ENCODE measurements around the gene PPCDC.
A peak's percentile ranks its signal among the peaks of the same experiment; 100 is the strongest.

Gene PPCDC, protein sequence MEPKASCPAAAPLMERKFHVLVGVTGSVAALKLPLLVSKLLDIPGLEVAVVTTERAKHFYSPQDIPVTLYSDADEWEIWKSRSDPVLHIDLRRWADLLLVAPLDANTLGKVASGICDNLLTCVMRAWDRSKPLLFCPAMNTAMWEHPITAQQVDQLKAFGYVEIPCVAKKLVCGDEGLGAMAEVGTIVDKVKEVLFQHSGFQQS

DNA sequence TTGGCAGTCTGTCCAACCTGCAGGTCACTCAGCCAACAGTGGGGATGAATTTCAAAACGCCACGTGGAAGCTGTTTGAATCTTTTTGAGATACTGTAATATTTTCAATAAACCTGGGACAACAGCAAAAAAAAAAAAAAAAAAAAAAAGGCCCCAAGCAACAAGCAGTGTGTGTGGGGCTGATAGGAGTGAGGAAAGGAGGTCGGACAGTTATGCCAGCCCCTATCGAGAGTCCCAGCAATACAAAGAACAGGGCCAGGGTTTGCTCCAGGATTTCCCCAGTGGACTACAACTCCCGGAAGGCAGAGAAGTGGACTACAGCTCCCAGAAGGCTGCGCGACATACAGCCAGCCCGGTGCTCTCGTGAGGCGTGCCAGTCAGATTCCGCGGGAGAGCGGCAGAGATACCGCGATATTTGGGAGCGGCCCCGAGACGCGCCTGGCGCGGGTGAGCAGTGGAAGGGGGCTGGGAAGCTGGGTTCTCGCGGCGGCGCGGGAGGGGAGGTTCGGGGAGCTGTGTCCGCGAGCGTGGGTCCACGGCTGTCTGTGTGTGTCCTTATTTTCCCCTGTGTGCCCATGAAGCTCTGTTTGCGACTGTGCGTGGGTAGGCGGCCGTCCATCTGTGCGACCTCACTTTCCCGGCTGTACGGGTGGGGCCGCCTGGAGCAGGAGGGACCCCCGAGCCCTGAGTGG is at the start of gene PPCDC:
TSS of gene PPCDC (plus strand) at position 410 of the 691 bp plus-strand sequence. CDS start 4,729 bp downstream, outside the sequence.
- DNase-seq: peak; percentile 97

DNA sequence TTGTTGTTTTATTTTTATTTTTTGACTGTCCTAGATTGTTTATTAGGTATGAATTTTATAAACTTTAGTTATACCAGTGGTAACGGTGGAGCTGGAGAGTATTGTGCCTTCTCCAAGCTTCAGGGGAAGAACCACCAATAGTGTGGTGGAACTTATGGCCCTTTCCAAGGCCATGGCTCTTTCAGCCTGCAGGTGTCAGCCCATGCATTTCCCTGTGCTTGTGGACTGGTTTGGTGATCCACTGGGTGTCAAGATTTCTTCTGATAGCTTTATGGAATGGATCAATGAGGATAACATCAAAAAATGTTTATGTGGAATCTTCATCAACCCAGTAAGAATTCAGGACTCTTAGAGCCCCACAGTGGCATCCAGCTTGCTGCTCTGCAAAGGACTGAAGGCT is 47.2 kb upstream of the PPCDC start:
- DNase-seq: no peak

- DNase-seq: no peak
Measured at GRCh38 chr15:74977599-74977998, 45.8 kb upstream of the PPCDC start.

GRCh38 chr15:74978077-74978476 is 45.3 kb upstream of the PPCDC start:
- DNase-seq: no peak

- peak; percentile 71 for DNase-seq
Measured at GRCh38 chr15:74978503-74978902, 44.9 kb upstream of the PPCDC start.

DNA sequence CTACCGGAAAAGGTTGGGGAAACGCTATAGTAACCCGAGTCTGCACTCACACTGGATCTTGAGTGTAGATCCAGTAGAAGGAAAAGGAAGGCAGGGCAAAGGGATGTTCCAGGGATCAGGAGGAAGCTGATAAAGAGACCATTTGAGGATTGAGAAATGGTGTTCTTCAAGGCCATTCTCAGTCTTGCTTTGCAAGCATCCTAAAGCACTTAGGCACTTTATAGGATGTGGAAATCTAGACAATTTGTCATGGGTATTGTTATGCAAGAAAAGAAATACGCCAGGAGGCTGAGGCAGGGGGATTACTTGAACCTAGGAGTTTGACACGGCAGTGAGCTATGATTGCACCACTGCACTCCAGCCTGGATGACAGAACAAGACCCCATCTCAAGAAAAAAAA is 41.2 kb upstream of the PPCDC start:
- DNase-seq: no peak

DNA sequence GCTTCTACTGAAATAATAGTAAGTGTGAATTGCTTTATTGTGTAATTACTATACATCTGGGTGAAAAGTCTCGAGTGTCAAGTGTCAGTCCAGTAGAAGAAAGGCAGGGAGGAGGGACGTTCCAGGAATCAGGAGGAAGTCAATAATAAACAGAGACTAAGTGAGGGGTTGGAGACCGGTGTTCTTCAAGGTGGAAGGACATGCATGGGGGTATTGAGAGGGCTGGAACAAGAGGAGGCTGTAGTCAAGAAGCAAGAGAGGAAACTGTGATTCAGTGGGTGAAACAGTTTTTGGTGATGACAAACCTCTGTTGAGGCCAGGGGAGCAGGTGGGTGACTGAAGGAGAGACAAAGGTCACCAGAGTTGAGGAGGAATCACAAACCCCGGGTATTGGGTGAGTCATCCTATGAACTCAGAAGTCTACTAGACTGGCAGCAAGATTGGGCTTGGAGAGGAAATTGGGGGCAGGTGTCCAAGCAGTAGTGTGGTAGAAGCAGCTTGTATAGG is 39.6 kb upstream of the PPCDC start:
- no peak for DNase-seq

DNA sequence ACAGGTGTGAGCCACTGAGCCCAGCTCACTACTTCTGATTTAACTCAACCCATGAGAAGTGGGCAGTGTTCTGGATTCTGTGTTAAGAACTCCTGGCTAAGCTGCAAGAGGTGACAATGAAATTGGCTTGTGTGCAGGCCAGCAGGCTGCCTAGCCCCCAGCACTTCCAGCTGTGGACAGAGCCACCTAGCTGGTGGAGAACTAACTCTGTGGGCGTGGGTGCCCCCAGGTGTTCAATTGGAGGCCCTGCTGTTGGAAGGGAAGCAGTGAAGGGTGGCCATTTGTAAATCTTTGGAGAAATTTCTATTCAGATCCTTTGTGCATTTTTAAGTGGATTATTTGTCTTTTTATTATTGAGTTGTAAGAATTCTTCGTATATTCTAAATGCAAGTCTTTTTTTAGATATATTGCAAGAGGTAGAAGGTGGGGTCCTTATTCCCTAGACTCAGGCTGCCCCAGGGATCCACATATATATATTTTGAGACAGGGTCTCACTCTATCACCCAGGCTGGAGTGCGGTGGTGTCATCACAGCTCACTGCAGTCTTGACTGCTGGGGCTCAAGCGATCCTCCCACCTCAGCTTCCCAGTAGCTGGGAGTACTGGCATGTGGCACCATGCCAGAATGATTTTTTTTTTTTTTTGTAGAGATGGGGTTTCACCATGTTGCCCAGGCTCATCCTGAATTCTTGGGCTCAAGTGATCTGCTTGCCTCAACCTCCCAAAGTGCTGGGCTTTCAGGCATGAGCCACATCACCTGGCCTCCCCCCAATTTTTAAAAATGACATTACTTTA is 35.2 kb upstream of the PPCDC start:
- peak; percentile 65 for DNase-seq

DNA sequence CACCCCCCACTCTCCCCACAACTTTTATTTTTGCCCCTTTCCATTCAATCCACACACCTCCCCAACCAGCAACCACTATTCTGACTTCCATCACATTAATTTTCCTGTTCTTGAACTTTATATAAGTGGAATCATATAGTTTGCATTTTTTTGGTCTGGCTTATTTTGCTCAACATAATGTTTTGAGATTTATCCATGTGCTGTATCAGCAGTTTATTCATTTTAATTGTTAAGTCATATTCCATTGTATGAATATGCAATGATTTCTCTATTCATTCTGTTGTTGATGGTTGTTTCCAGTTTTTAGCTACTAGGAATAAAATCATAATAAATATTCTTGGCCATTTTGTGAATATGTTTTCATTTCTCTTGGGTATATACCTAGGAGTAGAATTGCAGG is 33.9 kb upstream of the PPCDC start:
- DNase-seq: no peak

DNA sequence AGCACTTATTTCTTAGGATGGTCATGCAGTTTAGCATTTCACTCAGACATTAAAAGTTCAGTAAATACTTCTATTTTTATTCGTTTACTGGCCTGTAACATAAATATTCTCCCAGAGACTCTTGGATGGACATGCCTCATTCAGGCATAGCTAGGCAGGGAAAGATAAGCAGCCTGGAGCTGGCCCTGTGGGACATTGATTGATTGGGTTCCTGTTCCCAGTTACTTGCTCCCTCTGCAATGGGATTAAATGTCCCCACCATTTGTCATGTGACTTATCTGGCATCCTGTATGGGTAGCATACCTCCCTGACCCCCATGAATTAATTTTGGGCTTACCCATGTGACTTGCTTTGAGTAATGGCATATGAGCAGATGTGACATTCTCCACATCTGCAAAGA is 30.8 kb upstream of the PPCDC start:
- no peak for DNase-seq

GRCh38 chr15:74994236-74994635 is 29.2 kb upstream of the PPCDC start:
- DNase-seq: no peak

- DNase-seq: no peak
Measured at GRCh38 chr15:74994685-74995084, 28.7 kb upstream of the PPCDC start.

GRCh38 chr15:74995182-74995778 is 28.1 kb upstream of the PPCDC start, which contains the start of gene SCAMP5:
Gene SCAMP5, plus strand, starts transcription at chr15:74995563. Its CDS starts 16,277 bp downstream, at chr15:75011840.
- DNase-seq: peak; percentile 95

GRCh38 chr15:74995779-74996765 is 27.3 kb upstream of the PPCDC start:
- DNase-seq: no peak

- DNase-seq: no peak
Measured at GRCh38 chr15:74997141-74997540, 26.2 kb upstream of the PPCDC start.

DNA sequence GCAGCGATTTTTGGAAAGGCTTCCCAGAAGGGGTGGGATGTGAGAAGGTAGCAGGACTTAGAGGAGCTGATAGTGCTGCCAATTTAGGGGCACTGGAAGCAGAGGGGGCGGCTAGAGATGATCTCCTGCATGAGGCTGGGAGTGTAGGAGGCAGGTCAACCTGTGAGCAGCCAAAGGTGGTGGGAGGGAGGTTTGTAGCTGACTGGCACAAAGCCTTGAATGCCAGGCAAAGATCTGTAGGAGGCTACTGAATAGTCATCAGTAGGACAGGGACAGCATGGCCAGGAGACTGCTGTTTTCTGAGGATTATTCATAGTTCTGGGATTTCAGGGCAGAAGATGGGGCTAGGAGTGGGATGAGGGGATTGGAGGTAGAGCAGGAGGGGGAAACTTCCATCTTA is 25.8 kb upstream of the PPCDC start:
- no peak for DNase-seq

- DNase-seq: no peak
Measured at GRCh38 chr15:75001310-75001709, 22.1 kb upstream of the PPCDC start.

DNA sequence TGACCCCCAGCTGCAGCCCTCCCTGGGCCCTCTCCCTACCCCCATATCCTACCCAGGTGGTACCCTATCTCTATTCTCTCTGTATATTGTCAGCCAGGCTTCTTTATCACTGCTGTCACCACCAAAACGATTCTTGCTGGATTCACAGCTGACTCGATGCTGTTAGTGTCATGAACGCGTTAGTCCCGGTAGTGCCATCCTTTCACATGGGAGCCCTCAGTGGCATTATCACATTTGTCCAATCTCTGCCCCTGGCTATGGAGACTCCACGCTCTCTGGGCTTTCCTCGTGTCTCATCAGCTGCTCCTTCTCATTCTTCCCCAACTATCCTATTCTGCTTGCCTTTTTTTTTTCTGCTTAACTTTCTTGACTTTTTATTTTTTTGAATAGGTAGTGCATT is 21.0 kb upstream of the PPCDC start:
- DNase-seq: no peak

DNA sequence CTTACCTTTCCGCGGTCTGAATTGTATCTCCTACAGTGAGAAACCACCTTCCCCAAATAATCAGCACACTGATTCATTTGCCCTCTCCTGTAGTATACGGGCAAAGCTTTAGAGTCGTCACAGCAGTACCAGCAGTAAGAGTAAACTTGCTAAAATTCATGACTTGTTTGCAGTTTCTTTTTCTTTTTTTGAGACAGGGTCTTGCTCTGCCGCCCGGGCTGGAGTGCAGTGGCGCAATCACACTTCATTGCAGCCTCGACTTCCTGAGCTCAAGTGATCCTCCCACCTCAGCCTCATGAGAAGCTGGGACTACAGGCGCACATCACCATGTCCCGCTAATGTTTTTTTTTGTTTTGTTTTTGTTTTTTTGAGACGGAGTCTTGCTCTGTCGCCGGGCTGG is 16.2 kb upstream of the PPCDC start:
- no peak for DNase-seq

DNA sequence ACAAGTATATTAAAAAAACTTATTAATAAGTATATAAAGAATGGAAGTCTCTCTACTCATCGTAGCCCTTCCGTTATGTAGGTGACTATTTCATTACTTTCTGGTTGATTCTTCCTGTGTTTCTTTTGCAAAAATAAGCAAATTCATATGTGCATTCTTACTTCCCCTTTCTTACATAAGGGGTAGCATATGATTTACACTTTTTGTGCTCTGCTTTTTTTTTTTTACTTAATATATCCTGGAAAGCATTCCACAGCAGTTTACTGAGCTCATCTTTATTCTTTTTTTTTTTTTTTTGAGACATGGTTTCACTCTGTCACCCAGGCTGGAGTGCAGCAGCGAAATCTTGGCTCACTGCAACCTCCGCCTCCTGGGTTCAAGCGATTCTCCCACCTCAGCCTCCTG is 15.2 kb upstream of the PPCDC start:
- no peak for DNase-seq

DNA sequence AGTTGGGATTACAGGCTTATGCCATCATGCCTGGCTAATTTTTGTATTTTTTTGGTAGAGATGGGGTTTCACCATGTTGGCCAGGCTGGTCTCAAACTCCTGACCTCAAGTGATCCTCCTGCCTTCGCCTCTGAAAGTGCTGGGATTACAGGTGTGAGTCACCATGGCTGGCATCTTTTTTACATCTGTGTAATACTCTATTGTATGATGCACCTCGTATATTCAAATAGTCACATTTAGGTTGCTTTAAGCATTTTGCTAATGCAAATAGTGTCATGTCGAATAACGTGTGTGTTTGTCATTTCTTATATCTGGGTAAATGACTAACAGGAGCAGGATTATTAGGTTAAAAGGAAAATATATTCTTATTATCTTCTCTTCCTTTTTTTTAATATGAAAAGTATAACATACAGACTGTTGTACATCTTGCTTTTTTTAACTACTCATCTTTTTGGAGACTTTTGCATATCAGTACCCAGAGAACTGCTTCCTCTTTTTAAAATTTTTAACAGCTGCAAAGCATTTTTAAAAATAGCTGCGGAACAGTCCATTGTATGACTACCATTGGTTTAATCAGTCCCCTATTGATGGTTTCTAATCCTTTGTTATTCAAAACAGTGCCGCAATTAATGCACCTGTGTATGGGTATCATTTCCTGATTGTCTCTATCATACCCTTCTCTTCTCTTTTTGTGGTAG is 14.6 kb upstream of the PPCDC start:
- DNase-seq: no peak

All from activated effector memory CD4-positive, alpha-beta T cell treated with anti-CD3 and anti-CD28 coated beads, Interleukin-2, amount 50 U/mL, for 16 hours (primary cell).